Fibroblast of upper back skin (primary cell): ENCODE measurements around the gene BTD.

Experiments
- DNase-seq: peaks from one replicate; pipeline ENCODE4 v3.0.0-alpha.2; 2013

The BTD gene

DNA sequence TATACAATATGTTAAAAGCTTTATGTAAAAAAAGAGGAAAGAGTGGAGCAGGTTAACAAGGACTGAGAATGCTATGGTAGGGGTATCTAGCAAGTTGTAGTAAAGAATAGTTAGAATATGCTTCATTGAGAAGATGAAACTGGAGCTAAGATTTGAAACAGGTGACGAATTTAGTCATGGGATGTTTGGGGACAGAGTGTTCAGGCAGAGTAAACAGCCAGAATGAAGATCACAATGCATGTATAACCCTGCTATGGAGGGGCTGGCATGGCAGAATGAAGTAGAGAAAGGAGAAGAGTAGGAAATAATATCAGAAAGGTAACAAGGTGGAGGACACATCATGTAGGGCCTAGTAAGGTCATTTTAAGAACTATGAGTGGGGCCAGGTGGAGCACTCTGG, 72.0 kb downstream of the BTD start:
- DNase-seq: no peak

DNA sequence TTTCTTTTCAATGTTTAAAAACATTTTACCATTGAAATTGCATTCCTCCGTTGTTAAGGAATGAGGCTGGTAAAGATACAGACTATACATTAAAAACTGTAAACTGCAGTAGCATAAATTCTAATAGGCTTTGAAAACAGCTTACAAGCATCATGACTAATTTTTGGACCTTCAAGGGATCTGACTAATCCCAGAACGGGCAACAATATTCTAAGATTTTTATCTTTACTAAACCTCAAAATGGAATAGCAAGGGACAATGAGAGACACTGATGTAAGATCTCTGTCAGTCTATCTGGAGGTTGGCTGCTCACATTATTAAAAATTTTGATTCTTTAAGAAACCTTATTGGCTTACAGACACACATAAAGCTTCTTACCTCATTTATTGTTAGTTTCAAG, 74.7 kb downstream of the BTD start:
- no peak for DNase-seq

DNA sequence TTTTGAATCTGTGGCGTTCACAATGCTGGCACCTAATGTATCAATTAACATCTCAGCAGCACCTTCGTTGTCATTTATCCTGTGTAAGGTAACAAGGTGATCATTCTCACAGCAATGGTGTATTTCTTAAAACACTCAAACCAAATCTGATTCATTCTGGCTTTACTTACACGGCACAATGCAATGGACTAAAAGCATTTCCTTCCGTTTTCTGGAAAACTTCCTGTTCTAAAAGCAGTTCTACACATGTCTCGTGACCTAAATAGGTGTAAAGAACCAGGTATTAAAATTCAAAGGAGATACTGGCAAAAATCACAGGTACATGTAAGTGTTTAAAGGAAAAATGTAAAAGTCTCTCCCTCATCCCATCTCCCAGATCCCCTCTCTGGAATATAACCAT, 77.8 kb downstream of the BTD start:
- no peak for DNase-seq

DNA sequence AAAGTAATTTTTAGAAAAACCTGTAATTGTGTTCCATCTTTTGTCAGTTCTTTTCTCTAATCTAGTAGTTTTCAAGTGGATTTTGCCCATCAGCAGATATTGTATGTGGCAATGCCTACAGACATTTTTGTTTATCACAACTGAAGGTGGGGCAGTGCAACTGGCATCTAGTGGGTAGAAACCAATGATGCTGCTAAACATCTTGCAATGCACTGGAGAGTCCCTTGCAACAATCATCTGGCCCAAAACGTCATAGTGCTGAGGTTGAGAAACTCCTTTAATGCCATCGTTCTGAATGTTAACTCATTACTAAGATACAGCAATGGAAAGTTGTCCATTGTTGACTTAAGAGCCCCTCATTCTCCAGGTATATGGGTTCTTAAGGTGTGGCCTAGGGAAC, 80.1 kb downstream of the BTD start:
- no peak for DNase-seq

DNA sequence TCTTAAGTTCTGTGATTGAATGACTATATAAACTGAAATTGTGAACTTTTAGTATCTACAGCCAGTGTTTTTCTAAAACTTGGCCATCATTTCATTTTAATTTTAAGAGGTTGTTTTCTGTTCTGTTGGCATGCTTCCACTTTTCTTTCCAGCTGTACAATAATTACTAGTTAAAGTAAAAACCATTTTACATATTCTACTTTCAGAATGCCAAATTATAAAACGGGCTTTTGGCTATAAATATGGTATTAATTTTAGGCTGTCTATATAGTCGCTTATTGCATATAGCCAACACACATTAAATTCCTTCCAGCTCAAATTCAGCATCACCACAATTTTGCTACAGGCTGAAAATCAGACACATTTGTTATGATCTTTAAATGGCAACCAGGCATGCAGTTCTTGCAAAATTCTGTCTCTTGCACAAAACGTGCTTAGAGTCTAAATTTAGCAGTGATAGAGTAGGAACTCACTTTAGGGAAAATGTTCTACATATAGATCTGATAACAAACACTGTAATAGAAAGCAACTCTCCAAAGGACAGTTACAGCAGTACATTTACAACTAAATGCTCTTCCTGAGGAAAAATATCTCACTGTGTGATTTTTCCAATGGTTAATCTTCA, 81.1 kb downstream of the BTD start:
- peak; percentile 60 for DNase-seq

DNA sequence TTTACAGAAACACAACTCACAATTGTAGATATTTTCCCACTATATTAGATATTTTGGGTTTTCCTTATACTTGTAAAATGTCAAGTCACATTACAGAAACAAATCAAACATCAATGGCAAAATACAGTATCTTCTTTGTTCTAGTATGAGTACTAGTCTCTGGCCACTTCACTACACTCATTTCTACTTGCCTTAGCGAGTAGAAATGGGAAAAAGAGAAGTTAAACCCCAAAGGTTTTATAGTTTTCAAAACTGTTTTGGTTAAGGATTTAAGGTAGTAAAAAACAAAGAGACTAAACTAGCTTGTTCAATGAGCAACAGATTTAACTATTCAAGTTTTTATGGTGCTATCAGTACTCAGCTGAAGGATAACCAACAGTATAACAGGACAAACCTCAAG, 81.7 kb downstream of the BTD start:
- no peak for DNase-seq

DNA sequence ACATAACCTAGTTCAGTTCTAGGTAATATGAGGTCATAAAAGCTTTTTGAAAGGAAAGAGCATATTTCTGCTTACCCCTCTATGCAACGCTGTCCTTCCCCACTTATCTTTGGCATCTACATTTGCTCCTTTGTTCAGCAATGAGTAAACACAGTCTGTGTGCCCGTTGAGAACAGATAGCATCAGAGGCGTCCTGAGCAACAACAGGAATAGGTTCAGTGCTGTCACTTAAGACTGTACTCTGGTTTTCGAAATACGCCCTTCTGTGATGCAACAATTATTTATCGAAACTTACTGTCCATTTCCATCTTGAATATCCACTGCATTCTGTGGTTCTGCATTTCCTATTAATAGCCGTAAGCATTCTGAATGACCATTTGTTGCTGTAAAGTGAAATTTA, 84.4 kb downstream of the BTD start:
- DNase-seq: no peak

DNA sequence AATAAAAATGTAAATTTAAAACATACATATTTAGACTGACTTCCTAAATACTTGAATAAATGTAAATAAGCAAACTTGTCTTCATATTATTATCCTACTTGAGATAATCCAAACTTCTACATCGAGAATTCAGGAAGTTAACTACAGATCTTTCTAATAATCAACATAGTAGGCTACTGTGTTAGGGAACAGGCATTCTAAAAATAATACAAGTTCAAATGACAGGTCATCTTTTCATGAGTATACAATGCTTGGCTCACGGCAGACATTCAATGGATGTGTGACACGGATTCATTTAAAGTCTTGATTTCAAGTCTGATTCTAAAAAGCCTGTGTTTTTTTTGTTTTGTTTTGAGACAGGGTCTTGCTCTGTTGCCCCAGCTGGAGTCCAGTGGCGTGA, 88.7 kb downstream of the BTD start:
- no peak for DNase-seq

DNA sequence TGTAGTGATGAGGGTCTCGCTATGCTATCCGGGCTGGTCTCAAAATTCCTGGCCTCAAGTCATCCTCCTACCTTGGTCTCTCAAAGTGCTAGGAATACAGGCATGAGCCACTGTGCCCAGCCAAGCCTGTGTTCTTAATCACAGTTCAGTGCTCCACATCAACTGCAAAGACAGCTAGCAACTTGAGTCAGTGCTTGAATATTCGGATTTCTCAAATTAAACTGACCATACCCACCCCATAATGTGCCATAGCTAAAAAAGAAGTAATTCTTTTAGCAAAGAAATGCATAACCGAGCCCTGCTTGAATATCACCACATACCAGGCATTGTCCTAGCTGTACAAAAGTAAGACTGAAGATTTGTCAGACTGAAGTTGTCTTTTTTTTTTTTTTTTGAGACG, 89.2 kb downstream of the BTD start:
- no peak for DNase-seq

DNA sequence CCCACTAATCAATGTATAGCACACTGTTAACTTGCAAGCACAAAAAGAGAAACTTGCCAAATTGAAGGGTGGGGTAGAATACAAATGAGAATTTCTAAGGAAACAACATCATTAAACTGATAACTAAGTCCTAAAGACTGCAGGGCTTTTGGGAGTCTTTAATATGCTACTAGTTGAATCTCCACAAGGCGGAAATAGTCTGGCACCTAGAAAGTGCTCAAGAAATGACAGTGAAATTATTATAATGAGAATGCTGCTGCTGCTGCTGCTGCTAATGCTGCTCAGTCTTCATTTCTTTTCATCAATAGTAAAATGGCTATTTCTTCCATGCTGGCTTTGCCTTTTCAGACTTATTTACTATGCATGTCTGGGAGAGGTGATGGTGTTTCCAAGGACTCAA, 91.8 kb downstream of the BTD start:
- no peak for DNase-seq

DNA sequence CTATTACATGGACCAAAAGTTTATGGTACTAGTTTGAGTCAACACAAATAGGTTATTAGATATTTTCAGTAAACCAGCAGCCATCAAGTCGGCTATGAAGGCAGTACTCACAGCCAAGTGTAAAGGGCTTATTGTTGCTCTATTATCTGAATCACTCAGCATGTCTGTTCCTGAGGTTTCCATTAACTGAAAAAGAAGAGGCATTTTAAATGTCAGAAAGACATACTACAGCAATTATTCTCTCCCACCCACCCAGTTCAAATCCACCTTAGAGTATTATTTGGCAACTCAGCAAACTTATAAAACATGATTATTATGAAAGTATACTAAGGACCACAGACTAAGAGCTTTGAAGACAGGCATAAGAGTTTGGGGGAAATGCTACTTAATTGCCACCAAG, 93.1 kb downstream of the BTD start:
- DNase-seq: no peak
